Measurements from ENCODE around the gene C1orf21. TPM values are rescaled to one million over a fixed set of nuclear protein-coding genes. Genes with fewer than 3 reads are reported as not detected.

C1orf21 gene
- total RNA-seq, 1 donor from 2014 or later = 44.6 TPM

- H3K27me3 Mint-ChIP-seq = peaks cover 24% of the 10 kb centered on the region
- H3K4me3 Mint-ChIP-seq = no peak overlapping the region
- H3K4me1 Mint-ChIP-seq (ENCODE audit: unreplicated experiment) = peaks cover 5% of the 10 kb centered on the region
- H3K36me3 Mint-ChIP-seq = no peaks in the 10 kb centered on the region
- H3K9me3 Mint-ChIP-seq = no peaks in the 10 kb centered on the region
- no peak for TF ChIP-seq CTCF (conservative IDR thresholded peaks at IDR 0.05)
- H3K27ac Mint-ChIP-seq = no peak overlapping the region
- DNase-seq (ENCODE audit: extremely low spot score, unreplicated experiment) = no peak
Measured at GRCh38 chr1:184664661-184665060, 277.8 kb downstream of the C1orf21 start.

GRCh38 chr1:184665360-184665759 lies 278.5 kb downstream of the C1orf21 start:
- H3K4me3 Mint-ChIP-seq = no peak overlapping the region
- no peaks in the 10 kb centered on the region for H3K36me3 Mint-ChIP-seq
- no peaks in the 10 kb centered on the region for H3K9me3 Mint-ChIP-seq
- TF ChIP-seq CTCF (conservative IDR thresholded peaks at IDR 0.05) = no peak
- DNase-seq (ENCODE audit: extremely low spot score, unreplicated experiment) = no peak
- peaks cover 24% of the 10 kb centered on the region for H3K27me3 Mint-ChIP-seq
- peak overlapping the region; percentile 39 for H3K27ac Mint-ChIP-seq
- H3K4me1 Mint-ChIP-seq (ENCODE audit: unreplicated experiment) = peaks cover 5% of the 10 kb centered on the region

- Mint-ChIP-seq H3K4me3 (no peak overlapping the region), H3K27me3 (peaks cover 17% of the 10 kb centered on the region), H3K9me3 (no peaks in the 10 kb centered on the region), H3K27ac (no peak overlapping the region), H3K36me3 (no peaks in the 10 kb centered on the region), H3K4me1 (ENCODE audit: unreplicated experiment) (peaks cover 10% of the 10 kb centered on the region)
- no peak for TF ChIP-seq CTCF (conservative IDR thresholded peaks at IDR 0.05)
- DNase-seq (ENCODE audit: extremely low spot score, unreplicated experiment) = no peak
Measured at GRCh38 chr1:184669391-184669790, 282.6 kb downstream of the C1orf21 start.

- no peak overlapping the region for H3K27ac Mint-ChIP-seq
- H3K4me3 Mint-ChIP-seq = no peak overlapping the region
- TF ChIP-seq CTCF (conservative IDR thresholded peaks at IDR 0.05) = no peak
- H3K9me3 Mint-ChIP-seq = no peaks in the 10 kb centered on the region
- H3K36me3 Mint-ChIP-seq = no peaks in the 10 kb centered on the region
- DNase-seq (ENCODE audit: extremely low spot score, unreplicated experiment) = no peak
- H3K27me3 Mint-ChIP-seq = peaks cover 6% of the 10 kb centered on the region
- H3K4me1 Mint-ChIP-seq (ENCODE audit: unreplicated experiment) = peaks cover 5% of the 10 kb centered on the region
Measured at GRCh38 chr1:184672013-184672726, 285.3 kb downstream of the C1orf21 start.

GRCh38 chr1:184673305-184673704 lies 286.5 kb downstream of the C1orf21 start:
- no peaks in the 10 kb centered on the region for H3K36me3 Mint-ChIP-seq
- peaks cover 5% of the 10 kb centered on the region for H3K4me1 Mint-ChIP-seq (ENCODE audit: unreplicated experiment)
- no peak overlapping the region for H3K4me3 Mint-ChIP-seq
- DNase-seq (ENCODE audit: extremely low spot score, unreplicated experiment) = no peak
- no peaks in the 10 kb centered on the region for H3K9me3 Mint-ChIP-seq
- TF ChIP-seq CTCF (conservative IDR thresholded peaks at IDR 0.05) = no peak
- no peak overlapping the region for H3K27ac Mint-ChIP-seq
- H3K27me3 Mint-ChIP-seq = peaks cover 6% of the 10 kb centered on the region
